DMS114 treated with DMSO at 0.1 percent for 48 hours (cell line): ENCODE results near the gene ING5.

ENCODE experiments used
- DNase-seq: peaks from one replicate; lab custom pipeline; 2025; ENCODE audit not compliant: unreplicated experiment; lab: John Stamatoyannopoulos, UW

Gene ING5

DNA sequence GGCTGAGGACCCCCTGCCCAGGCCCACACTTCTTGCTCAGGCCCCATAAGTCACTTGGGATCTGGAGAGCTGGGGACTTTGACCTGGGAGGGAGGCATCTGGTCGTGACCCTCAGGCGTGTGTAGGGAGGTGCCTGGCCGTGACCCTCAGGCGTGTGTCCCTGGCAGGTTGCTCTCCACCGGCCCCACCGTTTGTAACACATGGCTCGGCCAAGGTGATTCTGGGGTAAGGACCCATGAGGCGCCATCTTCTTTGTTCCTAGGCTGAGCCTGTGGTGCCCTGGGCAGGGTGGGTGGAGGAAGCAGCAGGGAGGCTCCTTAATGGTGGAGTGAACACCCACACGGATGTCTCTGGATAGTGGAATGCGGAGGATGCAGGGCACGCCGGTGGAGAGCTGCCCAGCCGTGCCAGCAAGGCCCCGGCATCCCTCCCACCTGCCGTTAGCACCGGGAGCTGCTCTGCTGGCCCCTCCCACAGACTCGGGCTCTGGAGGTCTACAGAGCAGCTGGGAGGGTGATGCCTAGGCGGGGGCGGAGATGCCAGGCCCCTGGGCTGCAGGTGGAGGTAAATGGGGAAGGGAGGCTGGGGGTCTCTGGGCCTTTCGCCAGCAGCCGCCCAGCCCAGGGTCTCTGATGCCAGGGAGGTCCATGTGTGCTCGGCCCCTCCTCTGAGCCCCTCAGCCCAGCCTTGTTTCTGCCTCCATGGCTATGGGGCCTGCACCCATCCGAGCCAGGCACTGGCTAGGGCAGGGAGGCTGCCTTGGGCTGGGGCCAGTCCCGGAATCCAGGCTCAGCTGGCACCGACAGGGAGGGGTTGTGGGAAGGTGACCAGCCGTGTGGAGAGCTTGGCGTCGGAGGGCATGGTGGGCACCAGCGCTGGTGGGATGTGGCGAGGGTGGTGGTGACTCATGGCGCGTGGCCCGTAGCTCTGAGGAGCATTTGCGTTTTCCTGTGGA, 73.7 kb downstream of the ING5 start:
- DNase-seq: no peak

DNA sequence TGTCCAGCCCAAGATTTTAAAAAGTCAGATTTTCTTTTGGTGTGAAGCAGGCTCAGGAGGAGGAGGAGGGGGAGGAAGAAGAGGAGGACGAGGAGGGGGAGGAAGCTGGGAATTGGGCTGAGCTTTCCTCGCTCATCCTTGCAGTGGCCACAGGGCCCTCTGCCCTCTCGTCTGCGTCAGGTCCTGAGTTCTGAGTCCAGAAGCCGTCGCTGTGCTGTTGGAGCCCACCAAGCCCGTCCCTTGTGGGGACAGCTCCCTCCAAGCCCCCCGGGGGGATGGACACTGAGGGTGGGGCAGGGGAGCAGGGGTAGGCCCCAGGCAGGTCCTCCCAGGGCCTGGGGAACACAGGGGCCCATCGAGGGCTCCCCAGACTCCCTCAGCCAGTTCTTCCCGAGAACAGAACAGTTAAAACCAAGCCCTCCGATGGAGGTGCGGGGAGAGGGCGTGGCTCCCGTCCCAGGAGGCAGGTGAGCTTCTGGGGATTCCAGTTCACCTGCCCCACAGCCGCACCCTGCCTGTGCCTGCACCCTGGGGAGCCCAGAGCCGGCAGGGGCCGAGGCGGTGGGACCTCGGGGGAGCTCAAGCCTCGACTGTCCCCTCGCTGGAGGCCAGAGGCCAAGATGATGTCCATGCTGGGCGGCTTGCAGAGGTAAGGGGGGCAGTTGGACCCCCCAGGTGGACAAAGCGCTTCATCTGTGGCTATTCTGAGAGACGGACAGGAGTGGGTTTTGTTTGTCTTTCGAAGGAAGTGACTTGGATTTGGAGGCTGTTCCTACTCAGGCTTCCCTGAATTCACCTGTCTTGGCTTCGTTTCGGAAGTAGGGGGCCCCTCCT, 74.7 kb downstream of the ING5 start, which contains the start of gene GAL3ST2:
GAL3ST2 (plus strand) TSS at position 487 of the 834 bp plus-strand sequence; CDS start at position 621, 134 bp downstream.
- no peak for DNase-seq

DNA sequence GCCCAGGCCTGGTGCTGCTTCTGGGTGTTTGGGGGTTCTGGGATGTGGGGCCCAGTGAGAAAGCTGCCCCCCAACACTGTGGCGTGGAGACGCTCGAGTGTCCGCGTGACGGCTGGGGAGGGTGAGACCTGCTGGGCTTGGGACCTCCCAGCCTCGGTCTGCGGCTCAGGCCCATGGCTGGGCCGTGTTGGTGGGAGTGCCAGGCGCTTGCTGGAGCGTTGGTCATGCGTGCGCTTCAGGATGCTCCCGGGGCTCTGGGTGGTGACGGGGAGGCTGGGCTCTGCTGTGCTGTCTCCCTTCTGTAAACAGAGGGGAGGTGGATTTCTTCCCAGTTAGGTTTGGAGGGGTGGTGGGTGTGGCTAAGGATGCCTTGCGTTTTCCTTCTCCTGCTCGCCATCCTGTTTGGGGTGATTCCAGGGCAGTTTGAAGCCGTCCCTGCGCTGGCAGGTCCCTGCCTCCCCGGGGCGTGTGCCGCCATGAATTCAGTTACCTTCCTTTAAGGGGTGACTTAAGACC, 75.4 kb downstream of the ING5 start:
- DNase-seq: no peak

DNA sequence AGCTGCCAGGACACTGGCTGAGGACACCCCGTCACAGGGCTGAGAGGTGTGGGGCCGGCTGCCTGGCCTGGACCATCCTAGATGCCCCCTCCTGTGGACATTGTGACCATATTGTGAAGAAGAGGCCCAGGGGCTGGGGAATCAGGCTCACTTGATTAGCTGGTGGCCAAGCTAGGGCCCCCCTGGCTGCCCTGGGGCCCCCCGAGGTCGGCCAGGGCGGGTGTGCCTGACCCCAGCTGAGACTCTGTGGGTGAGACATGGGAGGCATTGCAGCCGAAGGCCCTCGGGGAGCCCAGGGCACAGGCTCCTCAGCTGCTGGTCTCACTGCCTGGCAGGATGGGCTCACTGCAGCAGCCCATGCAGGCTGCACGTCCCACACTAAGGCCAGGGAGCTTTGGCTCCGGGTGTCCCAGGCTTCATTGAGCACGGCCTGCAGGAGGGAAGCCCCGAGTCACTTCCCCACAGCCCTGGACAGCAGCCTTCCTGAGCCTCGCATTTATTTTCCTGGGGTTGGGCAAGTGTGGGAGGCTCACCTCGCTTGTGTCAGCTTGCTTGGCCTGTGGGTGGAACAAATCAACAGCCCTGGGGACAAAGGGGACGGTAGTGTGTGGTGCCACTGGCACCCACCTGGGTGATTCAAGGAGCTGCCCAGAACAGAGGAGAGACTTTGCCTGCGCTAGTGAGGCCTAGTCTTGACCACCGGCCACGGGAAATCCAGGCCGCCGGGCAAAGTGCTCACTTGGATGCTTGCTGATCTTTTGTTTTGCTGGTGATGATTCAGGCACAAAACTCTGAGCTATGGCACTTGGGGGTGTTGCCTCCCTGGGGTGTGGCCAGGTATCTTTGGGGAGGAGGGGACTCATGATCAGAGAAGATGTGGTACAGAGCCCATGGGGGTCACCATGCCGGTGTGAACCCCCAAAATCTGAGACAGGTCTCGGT, 76.1 kb downstream of the ING5 start:
- DNase-seq: no peak
